GM19467 (cell line): ENCODE results near the gene KRT74.

Source experiments
- ATAC-seq: cut with Tn5 transposase; IDR thresholded peaks from one replicate; pipeline ENCODE4 v1.9.1; 2021; ENCODE audit warnings: mild to moderate bottlenecking, moderate library complexity; ENCODE audit not compliant: unreplicated experiment

Gene KRT74

GRCh38 chr12:52522346-52523011 lies 51.2 kb downstream of the KRT74 start:
- ATAC-seq = no peak

- ATAC-seq = no peak
These were observed 51.9 kb downstream of the KRT74 start for GRCh38 chr12:52521568-52522266.

DNA sequence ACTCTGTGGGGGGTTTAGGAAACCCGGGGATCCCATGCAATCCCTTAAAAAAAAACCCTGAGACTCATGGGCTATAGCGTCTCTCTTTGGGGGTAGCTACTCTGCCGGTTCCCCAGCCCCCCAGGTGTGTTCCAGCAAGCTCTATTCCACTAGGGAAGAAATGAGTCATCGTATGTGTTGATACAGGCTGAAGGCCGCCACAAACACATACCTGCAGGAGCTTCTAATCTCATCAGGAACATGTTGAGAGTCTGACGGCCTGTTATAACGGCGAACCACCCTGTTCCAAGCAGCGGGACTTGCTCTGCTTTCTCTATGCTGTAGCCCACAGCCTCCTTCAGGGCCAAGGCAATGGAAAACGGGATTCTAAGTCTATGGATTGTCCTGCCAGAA lies 52.5 kb downstream of the KRT74 start:
- ATAC-seq = no peak

GRCh38 chr12:52519826-52520662 lies 53.6 kb downstream of the KRT74 start, which contains the start of gene KRT5:
Gene KRT5 (minus strand): TSS chr12:52520394. CDS start chr12:52520296, 98 bp downstream.
- no peak for ATAC-seq

GRCh38 chr12:52519387-52519703 lies 54.3 kb downstream of the KRT74 start:
- no peak for ATAC-seq

DNA sequence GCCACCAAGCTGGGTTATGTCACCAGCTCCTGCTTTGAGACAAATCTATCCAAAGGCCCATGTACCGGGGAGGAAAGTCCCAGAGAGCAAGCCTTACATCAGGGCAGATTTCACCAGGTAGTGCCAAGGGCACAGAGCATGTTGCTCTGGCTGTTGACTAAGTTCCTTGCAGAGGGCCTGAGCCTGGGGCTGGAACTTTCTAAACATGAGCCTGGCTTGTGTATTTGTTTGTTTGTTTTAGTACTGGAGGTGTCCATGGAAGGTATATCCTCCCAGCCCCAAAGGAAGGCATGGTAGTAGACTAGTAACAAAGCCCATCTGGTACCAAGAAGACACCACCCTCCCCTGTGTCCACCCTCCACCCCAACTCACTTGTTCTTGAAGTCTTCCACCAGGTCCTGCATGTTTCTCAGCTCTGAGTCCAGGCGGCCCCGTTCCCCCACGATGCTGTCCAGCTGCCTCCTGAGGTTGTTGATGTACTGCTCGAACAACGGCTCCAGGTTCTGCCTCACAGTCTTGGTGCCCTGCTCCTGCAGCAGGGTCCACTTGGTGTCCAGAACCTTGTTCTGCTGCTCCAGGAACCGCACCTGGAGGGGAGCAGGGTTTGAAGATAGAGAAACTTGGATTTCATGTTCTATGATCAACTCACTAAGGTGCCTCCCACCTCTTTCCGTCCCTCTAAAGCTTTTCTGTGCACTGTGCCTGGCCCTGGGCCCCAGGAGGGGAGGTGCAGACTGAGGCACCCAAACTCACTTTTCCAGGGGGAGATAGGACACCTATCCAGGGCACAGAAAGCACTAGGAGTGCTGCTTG lies 54.9 kb downstream of the KRT74 start:
- no peak for ATAC-seq

DNA sequence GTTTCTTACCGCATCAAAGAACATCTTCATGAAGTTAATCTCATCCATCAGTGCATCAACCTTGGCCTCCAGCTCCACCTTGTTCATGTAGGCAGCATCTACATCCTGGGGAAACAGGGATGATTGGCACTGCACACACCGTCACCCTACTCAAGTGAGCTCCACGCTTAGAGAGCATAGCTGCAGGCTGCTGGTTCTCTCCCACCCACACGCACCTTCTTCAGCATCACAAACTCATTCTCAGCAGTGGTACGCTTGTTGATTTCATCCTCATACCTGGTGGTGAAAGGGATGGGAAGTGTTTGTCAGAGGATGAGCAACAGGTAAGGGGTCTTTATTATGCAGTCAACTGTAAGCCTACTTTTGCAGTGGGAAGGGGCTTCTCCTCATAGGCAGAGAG lies 55.8 kb downstream of the KRT74 start:
- ATAC-seq = no peak

DNA sequence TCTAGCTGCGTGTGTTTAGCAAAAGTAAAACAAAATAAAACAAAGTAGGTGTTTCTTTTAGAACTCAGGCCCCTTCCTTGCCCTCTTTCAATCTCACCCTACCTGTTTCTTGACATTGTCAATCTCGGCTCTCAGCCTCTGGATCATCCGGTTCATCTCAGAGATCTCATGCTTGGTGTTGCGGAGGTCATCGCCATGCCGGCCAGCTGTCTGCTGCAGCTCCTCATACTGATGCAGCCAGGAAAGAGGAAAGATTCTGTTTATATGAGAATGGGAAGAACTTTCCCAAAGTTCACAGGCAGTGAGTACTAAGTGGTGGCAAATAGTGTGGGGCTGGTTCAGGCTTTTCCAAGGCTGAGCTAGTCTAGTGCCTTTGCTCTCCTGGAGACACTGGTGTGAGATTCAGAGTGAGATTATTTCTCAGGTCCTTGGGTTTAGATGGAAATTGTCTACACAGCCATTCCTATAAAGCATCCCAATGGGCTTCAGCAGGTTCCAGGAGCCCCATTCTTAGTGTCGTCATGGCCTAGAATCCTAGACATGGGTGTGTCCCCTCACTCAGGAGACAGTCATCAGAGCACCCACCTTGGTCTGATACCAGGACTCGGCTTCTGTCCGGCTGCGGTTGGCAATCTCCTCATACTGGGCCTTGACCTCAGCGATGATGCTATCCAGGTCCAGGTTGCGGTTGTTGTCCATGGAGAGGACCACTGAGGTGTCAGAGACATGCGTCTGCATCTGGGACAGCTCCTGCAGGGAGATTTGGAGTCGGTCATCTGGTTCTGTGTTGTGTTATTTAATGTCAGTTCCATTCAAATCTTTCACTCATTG lies 56.4 kb downstream of the KRT74 start:
- ATAC-seq = no peak

DNA sequence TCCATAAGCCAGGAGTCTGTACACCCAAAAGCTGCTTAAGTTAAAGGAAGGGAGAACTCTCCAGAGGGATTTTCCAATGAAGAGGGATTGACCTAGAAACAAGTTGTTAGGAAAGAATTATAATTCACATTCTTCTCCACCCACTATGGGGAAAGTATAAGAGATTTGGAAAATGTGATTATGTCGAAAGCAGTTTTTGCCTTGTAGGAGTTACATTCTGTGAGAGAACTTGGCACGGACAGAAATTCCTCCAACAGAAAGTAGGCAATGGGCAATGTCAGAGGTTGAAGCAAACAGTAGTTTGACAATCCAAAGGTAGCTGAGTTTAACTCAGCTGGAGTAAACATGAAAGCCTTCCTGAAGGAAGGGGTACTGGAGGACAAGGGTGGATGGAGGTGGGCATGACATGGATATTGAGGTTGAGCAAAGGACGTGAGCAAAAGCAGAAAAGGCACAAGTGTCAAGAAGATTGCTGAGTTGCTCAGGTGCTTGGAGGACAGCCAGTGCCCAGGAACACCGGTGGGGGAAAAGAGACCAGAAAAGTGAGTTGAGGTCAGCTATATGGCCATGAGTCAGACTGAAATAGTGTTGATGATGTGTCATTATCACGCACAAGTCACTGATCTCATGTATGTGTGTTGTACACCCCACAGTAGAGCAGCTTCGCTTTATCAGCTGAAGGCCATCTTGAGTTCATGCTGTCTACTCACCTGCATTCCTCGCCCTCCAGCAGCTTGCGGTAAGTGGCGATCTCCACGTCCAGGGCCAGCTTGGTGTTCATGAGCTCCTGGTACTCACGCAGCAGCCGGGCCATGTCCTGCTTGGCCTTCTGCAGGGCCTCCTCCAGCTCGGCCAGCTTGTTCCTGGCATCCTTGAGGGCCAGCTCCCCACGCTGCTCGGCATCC lies 57.5 kb downstream of the KRT74 start:
- ATAC-seq = no peak
